CD4-positive, alpha-beta T cell (primary cell): ENCODE data around the gene NUAK1. TPM values are rescaled to one million over a fixed set of nuclear protein-coding genes. Genes with fewer than 3 reads are reported as not detected.

Source experiments
- ATAC-seq: fragments of 200-7000 bp; cut with Tn5 transposase; one replicate; pipeline ENCODE4 v1.10.0; 2022; ENCODE audit warnings: mild to moderate bottlenecking; ENCODE audit not compliant: poor library complexity
- CTCF ChIA-PET: fragments of 350-600 bp; sonication (Branson Sonifier 250); formaldehyde crosslinking; loops from one replicate; lab custom pipeline; 2021; ENCODE audit warnings: antibody characterized with exemption, inconsistent platforms; lab: Charles Lee
- POLR2A ChIA-PET: fragments of 350-600 bp; sonication (Branson Sonifier 250); formaldehyde crosslinking; loops from one replicate; lab custom pipeline; 2021; ENCODE audit warnings: antibody characterized with exemption, inconsistent platforms; lab: Charles Lee
- DNase-seq, 14 experiments: peaks; one replicate each; pipeline ENCODE4 v3.0.0-alpha.2; 2013 to 2020; ENCODE audit warnings: mixed read lengths in 2 of 14
- H3K27ac ChIP-seq, 2 donors: one replicate each; pipeline versions ENCODE4 v1.5.1 to v1.7.0; 2013; ENCODE audit warnings: low read length in 2 of 2, low read depth in 1 of 2, mild to moderate bottlenecking in 1 of 2
- H3K27me3 ChIP-seq, 2 experiments: 1 replicate in 1 of 2; 2 replicates in 1 of 2; pipeline versions ENCODE4 v1.6.1 to v1.7.0; 2013; ENCODE audit warnings: low read length in 2 of 2, control low read depth in 1 of 2, mild to moderate bottlenecking in 1 of 2, moderate library complexity in 1 of 2; ENCODE audit not compliant: insufficient read depth in 2 of 2, control insufficient read depth in 1 of 2
- H3K36me3 ChIP-seq: one replicate; pipeline ENCODE4 v1.6.1; 2013; ENCODE audit warnings: low read length, control low read depth; ENCODE audit not compliant: insufficient read depth
- H3K4me1 ChIP-seq: one replicate; pipeline ENCODE4 v1.6.1; 2013; ENCODE audit warnings: low read length, control low read depth; ENCODE audit not compliant: insufficient read depth
- H3K4me3 ChIP-seq: one replicate; pipeline ENCODE4 v1.5.1; 2013; ENCODE audit warnings: mild to moderate bottlenecking, low read length, moderate library complexity
- H3K9me3 ChIP-seq, 2 experiments: 1 replicate in 1 of 2; 2 replicates in 1 of 2; pipeline versions ENCODE4 v1.6.1 to v1.7.0; 2013; ENCODE audit warnings: low read length in 2 of 2, mild to moderate bottlenecking in 2 of 2, control low read depth in 1 of 2, moderate library complexity in 1 of 2; ENCODE audit not compliant: control insufficient read depth in 1 of 2, insufficient read depth in 1 of 2
- H3K27ac Mint-ChIP-seq: one replicate; pipeline ENCODE4 v1.8.0; 2020; ENCODE audit warnings: mixed read lengths
- H3K27me3 Mint-ChIP-seq: one replicate; pipeline ENCODE4 v1.8.0; 2021; ENCODE audit warnings: mixed read lengths
- H3K36me3 Mint-ChIP-seq: one replicate; pipeline ENCODE4 v1.8.0; 2021; ENCODE audit warnings: low read depth, mixed read lengths
- H3K4me1 Mint-ChIP-seq: one replicate; pipeline ENCODE4 v1.8.0; 2021; ENCODE audit warnings: low read depth, mixed read lengths
- H3K4me3 Mint-ChIP-seq: one replicate; pipeline ENCODE4 v1.8.0; 2020; ENCODE audit warnings: mild to moderate bottlenecking, mixed read lengths
- H3K9me3 Mint-ChIP-seq: one replicate; pipeline ENCODE4 v1.8.0; 2020; ENCODE audit warnings: mixed read lengths
- CTCF ChIP-seq: fragments of 200-600 bp; IDR thresholded peaks from one replicate; pipeline ENCODE4 v1.8.0; 2022; ENCODE audit warnings: antibody characterized with exemption, mild to moderate bottlenecking
- intact Hi-C, 2 experiments: fragments of 100-400 bp; cut with DNase I in 1 of 2; cut with micrococcal nuclease in 1 of 2; formaldehyde crosslinking; loops; one replicate each; pipeline versions ENCODE4 v1.15.1 to v1.9.0; 2023 to 2025; cut with DNase I, micrococcal nuclease
- total RNA-seq, 174 experiments: library from RNA in 2 of 174; stranded (reverse) in 2 of 174; gene quantifications; one replicate each; pipeline ENCODE4 v1.2.3 and lab custom pipeline; 2021 to 2026

The NUAK1 gene
- total RNA-seq, 2 experiments from 2014 or later = 0.16 TPM; not detected in 1

- H3K9me3 ChIP-seq = no peaks in the 10 kb centered on the region
- H3K27ac ChIP-seq = no peak overlapping the region
- Mint-ChIP-seq H3K27ac (no peak overlapping the region), H3K4me1 (no peaks in the 10 kb centered on the region), H3K27me3 (peaks cover 57% of the 10 kb centered on the region), H3K9me3 (no peaks in the 10 kb centered on the region), H3K4me3 (no peak overlapping the region), H3K36me3 (no peaks in the 10 kb centered on the region)
- H3K36me3 ChIP-seq = no peaks in the 10 kb centered on the region
- TF ChIP-seq CTCF = no peak
- intact Hi-C loops = no loop called here
- ChIA-PET POLR2A (no interaction called here), CTCF (no interaction called here)
- peaks cover 15 to 27% of the 10 kb centered on the region in 2 experiments for H3K27me3 ChIP-seq
- H3K4me1 ChIP-seq = no peaks in the 10 kb centered on the region
- no peak for ATAC-seq
- no peak overlapping the region for H3K4me3 ChIP-seq
- DNase-seq = no peak
Observed at GRCh38 chr12:106107566-106107965, 31.2 kb downstream of the NUAK1 start.

DNA sequence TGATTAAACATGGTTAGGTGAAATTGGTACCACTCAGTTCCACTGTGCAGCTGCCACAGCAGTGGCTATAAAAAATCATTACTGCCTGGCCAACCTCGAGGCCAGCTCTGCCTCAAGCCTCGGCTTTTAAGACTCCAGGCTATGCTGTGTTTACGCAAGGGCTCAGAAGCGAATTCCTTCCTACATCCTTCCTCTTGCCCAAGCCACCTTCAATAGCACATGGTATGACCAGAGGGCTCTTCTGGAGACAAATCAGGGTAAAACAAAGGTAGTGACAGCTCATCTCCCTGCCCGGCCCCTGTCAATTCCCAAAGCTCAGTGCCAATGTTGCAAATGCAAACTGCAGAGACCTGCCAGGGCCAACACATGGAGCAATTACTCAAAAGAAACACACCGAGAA lies 31.9 kb downstream of the NUAK1 start:
- Mint-ChIP-seq H3K27ac (no peak overlapping the region), H3K4me3 (no peak overlapping the region), H3K27me3 (peaks cover 62% of the 10 kb centered on the region), H3K36me3 (no peaks in the 10 kb centered on the region), H3K4me1 (no peaks in the 10 kb centered on the region), H3K9me3 (no peaks in the 10 kb centered on the region)
- Histone ChIP-seq H3K36me3 (no peaks in the 10 kb centered on the region), H3K4me1 (no peaks in the 10 kb centered on the region), H3K4me3 (no peak overlapping the region), H3K9me3 (no peaks in the 10 kb centered on the region), H3K27me3 (peaks cover 11 to 27% of the 10 kb centered on the region in 2 experiments), H3K27ac (no peak overlapping the region)
- DNase-seq (no peak), ATAC-seq (no peak)
- intact Hi-C loops = no loop called here
- TF ChIP-seq CTCF = no peak
- POLR2A ChIA-PET = no interaction called here
- CTCF ChIA-PET = no interaction called here

GRCh38 chr12:106106061-106106566 lies 32.6 kb downstream of the NUAK1 start:
- Mint-ChIP-seq H3K9me3 (no peaks in the 10 kb centered on the region), H3K27me3 (peaks cover 64% of the 10 kb centered on the region), H3K27ac (no peak overlapping the region), H3K4me1 (no peaks in the 10 kb centered on the region), H3K4me3 (no peak overlapping the region), H3K36me3 (no peaks in the 10 kb centered on the region)
- intact Hi-C loops = no loop called here
- peaks cover 13 to 27% of the 10 kb centered on the region in 2 experiments for H3K27me3 ChIP-seq
- no peaks in the 10 kb centered on the region for H3K4me1 ChIP-seq
- H3K36me3 ChIP-seq = no peaks in the 10 kb centered on the region
- CTCF ChIA-PET = no interaction called here
- TF ChIP-seq CTCF = no peak
- POLR2A ChIA-PET = no interaction called here
- no peak overlapping the region for H3K27ac ChIP-seq
- H3K9me3 ChIP-seq = no peaks in the 10 kb centered on the region
- H3K4me3 ChIP-seq = no peak overlapping the region
- DNase-seq = no peak
- no peak for ATAC-seq
